SK-N-MC (cell line): ENCODE results near the gene SEMA6A.
A peak's percentile ranks its signal among the peaks of the same experiment; 100 is the strongest.

Experiments used
- DNase-seq: peaks from one replicate; pipeline ENCODE4 v3.0.0-alpha.2; 2011; ENCODE audit warnings: low read depth, low spot score
- H3K27ac ChIP-seq: fragments of 200-600 bp; sonication (generic); 2 replicates; pipeline ENCODE4 v1.5.1; 2016; ENCODE audit warnings: mixed run types
- H3K36me3 ChIP-seq: fragments of 200-600 bp; sonication (generic); 2 replicates; pipeline ENCODE4 v1.6.1; 2017; ENCODE audit warnings: antibody characterized with exemption, low read length, mixed read lengths; ENCODE audit not compliant: insufficient read depth
- H3K4me3 ChIP-seq: fragments of 200-600 bp; sonication (generic); 2 replicates; pipeline ENCODE4 v1.5.1; 2016
- H3K9ac ChIP-seq: fragments of 200-600 bp; sonication (generic); 2 replicates; pipeline ENCODE4 v1.8.0; 2017; ENCODE audit warnings: mixed run types, mixed read lengths; ENCODE audit not compliant: insufficient read length
- H3K9me3 ChIP-seq: fragments of 200-600 bp; sonication (generic); 2 replicates; pipeline ENCODE4 v1.6.1; 2017; ENCODE audit warnings: low read depth, mild to moderate bottlenecking, antibody characterized with exemption, low read length, moderate library complexity, mixed read lengths
- EZH2 ChIP-seq: fragments of 200-600 bp; sonication (generic); IDR thresholded peaks from one replicate; pipeline ENCODE4 v1.6.1; 2017; ENCODE audit warnings: antibody characterized with exemption
- FOXP2 ChIP-seq: optimal IDR thresholded peaks from 2 replicates; pipeline ENCODE3; 2011; ENCODE audit warnings: mild to moderate bottlenecking, moderate library complexity; ENCODE audit not compliant: insufficient read depth; ENCODE audit errors: extremely low read length, control extremely low read depth
- POLR2AphosphoS5 ChIP-seq: IDR thresholded peaks from 2 replicates; pipeline ENCODE4 v1.6.1; 2012; ENCODE audit warnings: mild to moderate bottlenecking, low read depth, low read length, borderline replicate concordance

The SEMA6A gene

DNA sequence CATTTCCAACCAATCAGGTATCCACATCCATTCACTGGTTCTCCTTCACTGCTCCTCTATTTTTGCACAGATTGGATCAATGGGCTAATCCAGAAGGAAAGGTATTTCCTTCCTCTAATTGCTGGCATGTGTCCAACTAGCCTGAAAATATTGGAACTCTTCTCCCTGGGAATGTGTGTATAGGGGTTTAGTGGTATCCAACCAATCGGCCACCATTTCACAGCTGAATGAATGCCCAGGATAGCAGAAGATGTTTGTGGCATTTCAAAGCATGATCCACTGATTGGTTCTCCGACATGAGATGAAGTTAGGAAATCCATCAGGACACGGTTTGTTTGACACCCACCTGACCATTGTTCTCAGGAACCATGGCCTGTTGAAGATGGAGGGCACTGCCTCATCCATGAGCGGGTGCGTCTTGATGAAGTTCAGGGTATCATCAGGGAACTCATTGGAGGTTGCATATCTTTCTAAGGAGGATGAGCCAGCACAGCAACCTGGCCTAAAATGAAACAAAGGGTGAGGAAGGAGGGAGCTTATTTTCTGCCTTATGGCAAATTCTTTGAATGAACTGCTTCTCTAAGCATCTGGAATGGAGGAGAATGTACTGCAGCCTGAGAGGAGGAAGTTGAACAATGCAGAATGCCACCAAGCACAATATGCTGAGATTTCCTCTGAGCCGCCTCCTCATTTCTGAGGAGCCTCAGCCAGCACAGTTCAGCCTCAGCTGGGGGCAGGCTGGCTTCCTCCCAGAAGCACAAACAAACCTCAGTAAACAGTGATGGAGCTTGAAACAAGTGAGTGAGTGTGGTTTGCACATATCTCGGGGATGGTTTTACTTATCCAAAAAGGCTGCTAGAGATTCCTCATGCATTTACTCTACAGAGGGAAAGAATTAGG lies 94.6 kb downstream of the SEMA6A start:
- Histone ChIP-seq H3K9ac (no peak overlapping the region), H3K4me3 (no peak overlapping the region), H3K27ac (no peak overlapping the region), H3K9me3 (no peaks in the 10 kb centered on the region), H3K36me3 (peaks cover 54% of the 10 kb centered on the region)
- TF ChIP-seq EZH2 (no peak), POLR2AphosphoS5 (no peak), FOXP2 (no peak)
- DNase-seq: no peak

DNA sequence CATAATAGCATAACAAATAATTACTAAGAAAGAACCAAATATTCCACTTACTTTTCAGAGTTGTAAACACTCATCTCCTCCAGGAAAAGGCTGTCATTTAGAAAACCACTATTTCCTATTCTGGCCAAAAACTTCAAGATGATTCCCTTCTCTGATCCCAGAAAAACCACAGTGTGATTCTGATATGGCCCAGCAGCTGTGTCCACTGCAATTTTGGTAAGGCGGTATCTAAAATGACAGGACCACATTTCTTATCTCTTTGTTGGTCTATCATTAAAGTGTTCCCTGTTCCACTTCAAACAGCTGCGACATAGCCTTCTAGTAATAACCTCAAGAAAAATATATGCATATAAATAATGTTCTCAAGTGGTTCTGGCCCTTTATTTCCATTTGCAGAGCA lies 96.1 kb downstream of the SEMA6A start:
- Histone ChIP-seq H3K9ac (no peak overlapping the region), H3K36me3 (peaks cover 54% of the 10 kb centered on the region), H3K27ac (no peak overlapping the region), H3K9me3 (no peaks in the 10 kb centered on the region), H3K4me3 (no peak overlapping the region)
- no peak for DNase-seq
- TF ChIP-seq POLR2AphosphoS5 (no peak), FOXP2 (no peak), EZH2 (no peak)

DNA sequence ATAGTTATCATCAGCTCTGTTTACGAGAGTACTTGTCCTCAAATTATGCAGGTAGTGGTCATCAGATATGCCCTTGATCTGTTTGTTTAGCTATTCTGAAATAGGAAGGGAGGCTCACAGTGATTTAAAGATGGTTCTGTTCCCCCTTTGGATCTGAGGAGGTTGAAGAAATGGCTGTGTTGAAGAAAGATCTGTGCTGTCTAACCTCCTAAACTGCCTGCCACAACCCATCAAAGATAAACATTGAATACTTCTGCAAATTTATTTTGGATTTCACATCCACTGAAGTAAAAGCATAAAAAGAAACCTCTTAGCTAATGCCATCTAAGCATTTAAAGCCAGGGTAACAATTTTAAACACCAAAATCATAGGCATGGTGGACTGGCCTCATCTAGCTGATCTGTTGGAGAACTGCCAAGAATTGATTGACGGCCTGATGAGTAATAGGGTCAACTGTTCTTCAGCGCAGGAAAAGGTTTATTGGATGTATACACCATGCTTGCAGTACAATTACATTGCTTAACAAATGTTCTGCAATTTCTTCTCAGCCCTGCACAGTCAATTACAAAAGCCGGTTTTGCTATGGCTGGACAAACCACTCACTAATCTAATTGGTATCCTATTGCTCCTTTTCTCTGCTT lies 97.6 kb downstream of the SEMA6A start:
- DNase-seq: no peak
- no peak overlapping the region for H3K4me3 ChIP-seq
- no peak overlapping the region for H3K9ac ChIP-seq
- H3K27ac ChIP-seq: no peak overlapping the region
- H3K36me3 ChIP-seq: peaks cover 46% of the 10 kb centered on the region
- TF ChIP-seq POLR2AphosphoS5: no peak
- TF ChIP-seq EZH2: no peak
- TF ChIP-seq FOXP2: no peak
- H3K9me3 ChIP-seq: no peaks in the 10 kb centered on the region

DNA sequence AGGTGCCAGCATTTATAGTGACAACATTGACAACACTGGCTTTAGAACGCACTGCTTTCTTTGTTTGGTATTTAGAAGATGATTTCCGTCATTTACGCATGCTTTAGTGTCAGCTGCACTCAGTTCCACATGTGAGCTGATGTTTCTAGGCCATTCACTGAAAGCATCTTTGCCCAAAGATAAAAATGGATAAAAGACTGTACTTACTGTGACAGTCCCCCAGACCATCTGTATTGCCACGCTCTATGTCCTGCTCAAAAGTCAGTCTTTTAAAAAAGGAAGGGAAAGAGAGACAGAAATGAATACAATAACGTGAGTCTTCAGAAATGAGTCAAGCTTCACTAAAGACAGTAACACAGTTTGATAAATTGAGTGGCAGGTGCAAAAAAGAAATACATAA lies 99.3 kb downstream of the SEMA6A start:
- DNase-seq: no peak
- Histone ChIP-seq H3K27ac (no peak overlapping the region), H3K4me3 (no peak overlapping the region), H3K36me3 (peaks cover 42% of the 10 kb centered on the region), H3K9ac (no peak overlapping the region), H3K9me3 (no peaks in the 10 kb centered on the region)
- no peak for TF ChIP-seq FOXP2
- no peak for TF ChIP-seq POLR2AphosphoS5
- TF ChIP-seq EZH2: no peak

DNA sequence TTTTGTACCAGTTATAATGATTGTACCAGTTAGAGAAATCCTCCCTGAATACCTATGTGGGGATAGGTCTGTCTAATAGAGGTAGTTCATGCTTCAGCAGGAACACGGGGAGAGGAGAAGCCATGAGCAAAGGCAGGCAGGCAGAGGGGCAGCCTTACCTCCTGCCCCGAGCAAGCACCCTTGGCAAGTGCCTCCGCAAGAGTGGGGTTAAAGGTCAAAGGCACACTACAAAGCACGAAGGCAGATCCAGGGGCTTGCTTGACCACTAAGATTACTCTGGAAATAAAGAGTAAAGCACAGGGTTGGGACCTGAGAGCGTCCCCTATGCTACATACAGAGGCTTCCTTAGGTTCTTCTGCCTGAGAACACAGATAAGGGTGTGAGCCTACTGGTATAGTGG lies 100.9 kb downstream of the SEMA6A start:
- no peak overlapping the region for H3K9ac ChIP-seq
- H3K27ac ChIP-seq: no peak overlapping the region
- H3K4me3 ChIP-seq: no peak overlapping the region
- no peaks in the 10 kb centered on the region for H3K9me3 ChIP-seq
- TF ChIP-seq POLR2AphosphoS5: no peak
- no peak for TF ChIP-seq FOXP2
- no peak for TF ChIP-seq EZH2
- no peak for DNase-seq
- peaks cover 30% of the 10 kb centered on the region for H3K36me3 ChIP-seq

DNA sequence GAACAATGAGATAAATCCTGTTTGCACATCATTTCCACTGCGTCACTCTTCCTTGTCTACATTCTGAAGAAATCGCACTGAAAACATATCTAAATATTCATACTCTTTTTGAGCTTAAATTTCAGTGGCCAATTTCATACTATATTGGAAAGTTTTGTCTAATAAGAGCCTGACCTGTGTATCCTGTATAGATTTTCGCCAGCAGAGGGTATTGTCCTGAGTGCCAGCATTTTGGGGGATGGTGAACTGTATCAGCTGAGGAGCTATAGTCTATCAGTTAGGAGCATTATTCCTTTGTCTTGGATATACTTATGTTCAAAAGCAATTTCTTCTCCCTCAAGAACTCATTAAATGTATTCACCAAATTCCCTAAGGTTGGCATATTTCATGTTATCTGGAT lies 102.3 kb downstream of the SEMA6A start:
- H3K27ac ChIP-seq: no peak overlapping the region
- H3K4me3 ChIP-seq: no peak overlapping the region
- H3K36me3 ChIP-seq: peaks cover 27% of the 10 kb centered on the region
- DNase-seq: no peak
- TF ChIP-seq EZH2 (no peak), FOXP2 (no peak), POLR2AphosphoS5 (no peak)
- no peaks in the 10 kb centered on the region for H3K9me3 ChIP-seq
- no peak overlapping the region for H3K9ac ChIP-seq

DNA sequence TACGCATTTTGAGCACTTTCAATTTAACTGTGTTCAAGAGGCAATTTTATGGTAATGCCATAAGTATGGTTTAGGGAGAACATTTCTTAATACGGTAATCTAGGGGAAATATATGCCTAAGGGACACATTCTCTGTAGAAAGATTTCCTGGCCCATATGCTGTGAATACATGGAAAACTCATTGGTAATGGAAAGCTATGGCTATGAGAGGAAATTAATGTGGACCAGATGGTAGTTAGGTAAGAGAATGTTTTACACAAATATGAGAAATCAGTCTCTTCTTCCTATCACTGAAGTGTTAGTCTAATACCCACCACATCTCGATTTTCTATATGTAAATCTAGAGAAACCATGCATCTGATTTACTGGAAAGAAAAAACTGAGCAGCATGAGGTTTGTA lies 105.0 kb downstream of the SEMA6A start:
- H3K27ac ChIP-seq: peak overlapping the region; percentile 67
- no peaks in the 10 kb centered on the region for H3K9me3 ChIP-seq
- TF ChIP-seq EZH2 (no peak), POLR2AphosphoS5 (peak; percentile 23; the same call in 1 of the 2 replicates), FOXP2 (no peak)
- peak; percentile 75 for DNase-seq
- no peak overlapping the region for H3K4me3 ChIP-seq
- no peak overlapping the region for H3K9ac ChIP-seq
- peaks cover 17% of the 10 kb centered on the region for H3K36me3 ChIP-seq

DNA sequence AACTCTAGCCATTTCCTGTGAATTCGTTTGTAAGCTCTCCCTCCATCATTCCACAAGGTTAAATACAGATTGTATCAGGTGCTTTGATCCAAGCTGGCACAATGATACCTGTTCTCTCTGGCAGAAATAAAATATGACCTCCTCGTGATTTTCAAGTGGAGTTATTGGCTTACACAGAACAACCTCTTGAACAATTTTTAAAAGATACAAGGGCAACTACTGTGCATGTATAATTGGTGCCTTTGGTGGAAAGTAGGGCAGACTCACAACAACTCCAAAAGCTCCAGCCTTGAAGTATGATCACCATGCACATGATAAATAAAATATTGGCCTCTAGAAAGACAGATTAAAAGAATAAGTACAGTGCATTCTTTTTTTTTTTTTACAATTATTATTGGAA lies 106.0 kb downstream of the SEMA6A start:
- TF ChIP-seq POLR2AphosphoS5 (no peak), EZH2 (no peak), FOXP2 (no peak)
- peaks cover 17% of the 10 kb centered on the region for H3K36me3 ChIP-seq
- no peak overlapping the region for H3K9ac ChIP-seq
- no peak for DNase-seq
- H3K27ac ChIP-seq: no peak overlapping the region
- no peaks in the 10 kb centered on the region for H3K9me3 ChIP-seq
- H3K4me3 ChIP-seq: no peak overlapping the region
